Keratinocyte (primary cell): ENCODE measurements around the gene POLE2. TPM values are rescaled to one million over a fixed set of nuclear protein-coding genes. Genes with fewer than 3 reads are reported as not detected.
A peak's percentile ranks its signal among the peaks of the same experiment; 100 is the strongest.

ENCODE experiments used
- DNase-seq: peaks from one replicate; pipeline ENCODE4 v3.0.0-alpha.2; 2011; ENCODE audit warnings: low read depth, missing footprints, low spot score
- FAIRE-seq: peaks from 2 replicates; lab custom pipeline; 2011; peaks lifted over from hg19 to GRCh38; lab: Jason Lieb, UNC
- H2AFZ ChIP-seq: 2 replicates; pipeline ENCODE4 v1.6.0; 2012; ENCODE audit warnings: low read length, control low read depth, inconsistent platforms; ENCODE audit not compliant: control insufficient read depth
- H3K27ac ChIP-seq: 2 replicates; pipeline ENCODE4 v1.5.1; 2011; ENCODE audit warnings: low read length; ENCODE audit not compliant: control insufficient read depth, insufficient read depth
- H3K27me3 ChIP-seq: 3 replicates; pipeline ENCODE4 v1.6.0; 2011; ENCODE audit warnings: low read length; ENCODE audit not compliant: control insufficient read depth, insufficient read depth; ENCODE audit errors: extremely low read depth
- H3K36me3 ChIP-seq, 2 experiments: 2 replicates in 1 of 2; 3 replicates in 1 of 2; pipeline ENCODE4 v1.5.1; 2011; ENCODE audit warnings: low read length in 2 of 2, mild to moderate bottlenecking in 1 of 2; ENCODE audit not compliant: control insufficient read depth in 2 of 2, insufficient read depth in 2 of 2; ENCODE audit errors: extremely low read depth in 1 of 2
- H3K4me1 ChIP-seq: 3 replicates; pipeline ENCODE4 v1.5.1; 2011; ENCODE audit warnings: low read length; ENCODE audit not compliant: control insufficient read depth, insufficient read depth; ENCODE audit errors: extremely low read depth
- H3K4me2 ChIP-seq: 3 replicates; pipeline ENCODE4 v1.6.0; 2011; ENCODE audit warnings: low read depth, low read length; ENCODE audit not compliant: control insufficient read depth, insufficient read depth; ENCODE audit errors: extremely low read depth
- H3K4me3 ChIP-seq, 3 experiments: fragments of 200-600 bp in 1 of 3; sonication (generic) in 1 of 3; 2 replicates in 2 of 3; 3 replicates in 1 of 3; pipeline ENCODE4 v1.5.1; 2011 to 2016; ENCODE audit warnings: low read length in 3 of 3, mild to moderate bottlenecking in 3 of 3, control low read depth in 2 of 3, inconsistent platforms in 1 of 3, low read depth in 1 of 3, mixed read lengths in 1 of 3, mixed run types in 1 of 3, moderate library complexity in 1 of 3; ENCODE audit not compliant: control insufficient read depth in 2 of 3, insufficient read depth in 2 of 3; ENCODE audit errors: extremely low read depth in 1 of 3
- H3K79me2 ChIP-seq: 2 replicates; pipeline ENCODE4 v1.6.0; 2012; ENCODE audit warnings: low read length; ENCODE audit not compliant: control insufficient read depth, insufficient read depth
- H3K9ac ChIP-seq: 3 replicates; pipeline ENCODE4 v1.6.0; 2011; ENCODE audit warnings: low read length; ENCODE audit not compliant: control insufficient read depth, insufficient read depth; ENCODE audit errors: extremely low read depth
- H3K9me1 ChIP-seq: 3 replicates; pipeline ENCODE4 v1.6.0; 2011; ENCODE audit warnings: low read length; ENCODE audit not compliant: control insufficient read depth, insufficient read depth; ENCODE audit errors: extremely low read depth
- H3K9me3 ChIP-seq: 2 replicates; pipeline ENCODE4 v1.5.1; 2012; ENCODE audit warnings: low read depth, low read length; ENCODE audit not compliant: control insufficient read depth
- H4K20me1 ChIP-seq: 3 replicates; pipeline ENCODE4 v1.6.0; 2011; ENCODE audit warnings: low read length; ENCODE audit not compliant: control insufficient read depth, insufficient read depth; ENCODE audit errors: extremely low read depth
- EZH2 ChIP-seq: IDR thresholded peaks from one replicate; pipeline ENCODE4 v1.6.1; 2012; ENCODE audit warnings: inconsistent platforms, mild to moderate bottlenecking, low read length, moderate library complexity
- dilution Hi-C: fragments of 300-500 bp; cut with MboI; formaldehyde crosslinking; loops from one replicate; pipeline ENCODE4 v1.7.0; 2020; ENCODE audit warnings: low sequenced_read_pairs; ENCODE audit not compliant: extremely low pct_ligation_motif_present
- polyA plus RNA-seq, 5 experiments: library from polyadenylated mRNA; depleted of rRNA in 3 of 5; stranded (reverse) in 3 of 5; stranded (forward) in 1 of 5; unstranded in 1 of 5; fragments of >200 nt; gene quantifications; 1 replicate in 1 of 5; 2 replicates in 3 of 5; 3 replicates in 1 of 5; pipeline versions ENCODE4 v1.2.1 to v1.2.3, GENCODE V29; 2011 to 2012; ENCODE audit warnings: missing spikeins in 2 of 5, low read depth in 1 of 5, low replicate concordance in 1 of 5
- TF ChIP-seq, protein P1 (sequence below), 3 experiments: IDR thresholded peaks in 1 of 3; conservative IDR thresholded peaks in 1 of 3; optimal IDR thresholded peaks in 1 of 3; 2 replicates in 2 of 3; 3 replicates in 1 of 3; pipeline versions ENCODE3 to v1.5.1; 2011; ENCODE audit warnings: low read length in 3 of 3, mild to moderate bottlenecking in 3 of 3, moderate library complexity in 2 of 3, control low read depth in 1 of 3, inconsistent platforms in 1 of 3; ENCODE audit not compliant: insufficient read depth in 2 of 3; ENCODE audit errors: extremely low read depth in 1 of 3

POLE2 gene
- polyA plus RNA-seq, 1 donor (not counting 4 experiments of a cell fraction or from before 2014, with no cell fraction given), result 14.1 TPM

DNA sequence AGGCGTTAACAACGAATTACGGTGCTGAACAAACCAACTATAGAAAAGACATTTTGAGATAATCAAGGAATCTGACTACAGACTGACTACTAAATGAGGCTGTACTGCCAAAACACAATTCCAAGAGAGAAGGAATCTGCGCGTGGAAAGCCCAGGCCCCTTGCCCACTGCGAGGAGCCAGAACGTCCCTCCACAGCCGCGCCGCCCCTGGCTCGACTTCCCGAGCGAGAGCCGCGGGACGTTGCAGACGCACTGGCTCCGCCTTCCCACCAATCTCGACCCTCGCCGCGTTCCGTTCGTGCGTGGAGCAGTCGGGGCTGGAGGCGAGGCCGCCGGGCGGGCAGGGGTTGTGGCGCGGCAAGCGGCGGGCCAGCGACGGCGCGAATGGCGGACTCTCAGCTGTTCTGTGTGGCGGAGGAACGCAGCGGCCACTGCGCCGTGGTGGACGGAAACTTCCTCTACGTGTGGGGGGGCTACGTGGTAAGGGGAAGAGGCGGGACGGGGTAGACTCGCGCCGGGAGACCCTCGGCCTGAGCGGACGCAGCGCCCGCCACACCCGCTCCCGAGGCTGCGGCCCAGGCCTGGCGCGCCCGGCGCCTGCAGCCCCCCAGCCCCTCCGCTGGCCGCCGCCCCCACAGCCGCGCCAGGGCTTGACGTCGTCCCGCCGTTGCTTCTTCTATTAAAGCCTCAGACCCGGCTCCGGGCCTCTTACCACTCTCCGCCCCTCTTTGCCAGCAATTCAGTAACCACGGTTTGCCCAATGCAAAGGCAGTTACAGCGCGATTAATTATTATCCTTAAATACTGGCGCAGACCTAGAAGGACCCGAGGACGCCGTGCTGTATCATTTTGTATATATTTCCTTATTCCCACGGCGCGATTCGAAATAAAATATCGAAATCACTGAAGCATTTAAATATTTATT is 5.1 kb upstream of the POLE2 start, which contains the start of gene KLHDC1:
TSS of gene KLHDC1 (plus strand) at position 310 of the 924 bp plus-strand sequence. CDS start at position 385, 75 bp downstream.
- peak within 1 kb of the TSS; percentile 71 for H3K27ac ChIP-seq
- no peaks in the 10 kb centered on the region for H3K27me3 ChIP-seq
- dilution Hi-C loops, result no loop called here

DNA sequence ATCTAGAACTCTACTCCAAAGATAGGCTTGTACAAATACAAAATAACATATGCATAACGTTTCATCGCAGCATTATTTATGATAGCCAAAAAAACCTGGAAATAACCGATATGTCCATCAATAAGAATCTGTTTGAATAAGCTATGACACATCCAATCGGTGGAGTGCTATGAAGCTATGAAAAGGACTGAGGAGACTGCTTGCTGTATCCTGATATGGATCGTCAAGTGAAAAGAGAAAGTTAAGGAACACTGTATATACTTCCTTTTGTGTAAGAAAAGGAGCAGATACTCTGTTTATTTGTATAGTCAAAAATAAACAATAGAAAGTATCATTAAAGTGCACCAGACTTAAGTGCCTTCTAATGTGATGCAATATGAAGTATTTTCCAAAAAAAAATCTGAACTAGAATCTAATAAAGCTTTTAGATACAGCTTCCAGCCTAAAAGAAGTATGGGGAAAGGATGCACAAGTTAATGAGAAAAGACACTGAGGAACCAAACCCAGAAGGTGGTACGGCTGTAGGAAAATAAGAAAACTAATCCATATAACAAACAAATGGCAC is 4.3 kb upstream of the POLE2 start:
- Histone ChIP-seq H3K27me3 (no peaks in the 10 kb centered on the region), H3K9ac (peak overlapping the region; percentile 79), H3K4me3 (peak overlapping the region; percentile 63 to 85 (median 73)), H3K4me2 (peak overlapping the region; percentile 92), H3K79me2 (peaks cover 3% of the 10 kb centered on the region), H2AFZ (peak overlapping the region; percentile 99), H3K9me3 (no peaks in the 10 kb centered on the region), H3K27ac (peak overlapping the region; percentile 71), H3K4me1 (peaks cover 11% of the 10 kb centered on the region), H3K9me1 (no peaks in the 10 kb centered on the region), H4K20me1 (no peaks in the 10 kb centered on the region), H3K36me3 (no peaks in the 10 kb centered on the region)
- FAIRE-seq (no peak), DNase-seq (no peak)
- dilution Hi-C loops, result no loop called here
- TF ChIP-seq EZH2, result no peak
- TF ChIP-seq, protein P1, sequence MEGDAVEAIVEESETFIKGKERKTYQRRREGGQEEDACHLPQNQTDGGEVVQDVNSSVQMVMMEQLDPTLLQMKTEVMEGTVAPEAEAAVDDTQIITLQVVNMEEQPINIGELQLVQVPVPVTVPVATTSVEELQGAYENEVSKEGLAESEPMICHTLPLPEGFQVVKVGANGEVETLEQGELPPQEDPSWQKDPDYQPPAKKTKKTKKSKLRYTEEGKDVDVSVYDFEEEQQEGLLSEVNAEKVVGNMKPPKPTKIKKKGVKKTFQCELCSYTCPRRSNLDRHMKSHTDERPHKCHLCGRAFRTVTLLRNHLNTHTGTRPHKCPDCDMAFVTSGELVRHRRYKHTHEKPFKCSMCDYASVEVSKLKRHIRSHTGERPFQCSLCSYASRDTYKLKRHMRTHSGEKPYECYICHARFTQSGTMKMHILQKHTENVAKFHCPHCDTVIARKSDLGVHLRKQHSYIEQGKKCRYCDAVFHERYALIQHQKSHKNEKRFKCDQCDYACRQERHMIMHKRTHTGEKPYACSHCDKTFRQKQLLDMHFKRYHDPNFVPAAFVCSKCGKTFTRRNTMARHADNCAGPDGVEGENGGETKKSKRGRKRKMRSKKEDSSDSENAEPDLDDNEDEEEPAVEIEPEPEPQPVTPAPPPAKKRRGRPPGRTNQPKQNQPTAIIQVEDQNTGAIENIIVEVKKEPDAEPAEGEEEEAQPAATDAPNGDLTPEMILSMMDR (optimal IDR thresholded peaks at IDR 0.05 in 1 of 3, IDR thresholded peaks at IDR 0.05 in 1 of 3, conservative IDR thresholded peaks at IDR 0.05 in 1 of 3; ENCODE audit: extremely low read depth in 1 of 3, insufficient read depth in 2 of 3, low read length in 3 of 3), result no peak

More for the DNA sequence above, 5.1 kb upstream of the POLE2 start, which contains the start of gene KLHDC1:
- Histone ChIP-seq H3K4me2 (peak within 1 kb of the TSS; percentile 92), H3K9me1 (no peaks in the 10 kb centered on the region), H3K9ac (peak within 1 kb of the TSS; percentile 79), H3K79me2 (no peaks in the 10 kb centered on the region), H4K20me1 (no peaks in the 10 kb centered on the region), H3K4me3 (peak within 1 kb of the TSS; percentile 63 to 85 (median 73)), H3K36me3 (no peaks in the 10 kb centered on the region), H2AFZ (peak within 1 kb of the TSS; percentile 99), H3K9me3 (no peaks in the 10 kb centered on the region), H3K4me1 (peaks cover 11% of the 10 kb centered on the region)
- no peak for FAIRE-seq
- no peak for DNase-seq
- TF ChIP-seq EZH2, result no peak
- TF ChIP-seq, protein P1 (optimal IDR thresholded peaks at IDR 0.05 in 1 of 3, IDR thresholded peaks at IDR 0.05 in 1 of 3, conservative IDR thresholded peaks at IDR 0.05 in 1 of 3; ENCODE audit: extremely low read depth in 1 of 3, insufficient read depth in 2 of 3, low read length in 3 of 3), result no peak
